K562 (cell line): Measurements from ENCODE around the gene TNPO3. TPM values are rescaled to one million over a fixed set of nuclear protein-coding genes. Genes with fewer than 3 reads are reported as not detected.

Experiments
- ELF1 ChIP-seq: fragments of 200-800 bp; sonication (Bioruptor generic); IDR thresholded peaks from 2 replicates; pipeline ENCODE4 v1.6.1; 2016; ENCODE audit warnings: missing genetic modification characterization, missing compliant biosample characterization
- IFI16 ChIP-seq: fragments of 250-450 bp; sonication (Bioruptor Pico); IDR thresholded peaks from 2 replicates; pipeline ENCODE4 v2.1.2; 2022; ENCODE audit warnings: mild to moderate bottlenecking, inconsistent platforms
- JUNB ChIP-seq: fragments of 450-650 bp; formaldehyde crosslinking; conservative IDR thresholded peaks from 2 replicates; pipeline ENCODE4 v1.4.0; 2020; ENCODE audit warnings: mild to moderate bottlenecking
- PCBP2 ChIP-seq: fragments of 200-400 bp; formaldehyde crosslinking; IDR thresholded peaks from 2 replicates; pipeline ENCODE4 v1.6.1; 2018; ENCODE audit warnings: low read length, low read depth, mild to moderate bottlenecking, moderate library complexity; ENCODE audit not compliant: poor library complexity, severe bottlenecking
- POLR2A ChIP-seq: fragments of 450-650 bp; conservative IDR thresholded peaks from 2 replicates; pipeline ENCODE4 v1.6.1; 2016
- PTRF ChIP-seq: fragments of 450-650 bp; IDR thresholded peaks from 2 replicates; pipeline ENCODE4 v1.6.1; 2016; ENCODE audit warnings: mild to moderate bottlenecking, missing genetic modification characterization, missing compliant biosample characterization
- SRSF9 ChIP-seq: fragments of 200-400 bp; formaldehyde crosslinking; IDR thresholded peaks from 2 replicates; pipeline ENCODE4 v1.6.1; 2017; ENCODE audit warnings: low read depth, low read length, borderline replicate concordance
- SUPT5H ChIP-seq: fragments of 450-650 bp; IDR thresholded peaks from 2 replicates; pipeline ENCODE4 v1.6.1; 2016
- TCF7L2 ChIP-seq: fragments of 150-350 bp; IDR thresholded peaks from 2 replicates; pipeline ENCODE4 v1.6.1; 2016; ENCODE audit warnings: low read depth, mild to moderate bottlenecking, low read length, moderate library complexity
- ZNF444 ChIP-seq: fragments of 250-450 bp; sonication (Bioruptor Pico); IDR thresholded peaks from 2 replicates; pipeline ENCODE4 v1.4.0; 2020; ENCODE audit warnings: mild to moderate bottlenecking, moderate library complexity
- polyA plus RNA-seq, 8 experiments: library from polyadenylated mRNA; depleted of rRNA in 4 of 8; stranded (reverse) in 5 of 8; unstranded in 3 of 8; fragments of >200 nt; fragmentation: Nextera tagmentation in 2 of 8; fragmentation: Illumina TruSeq in 1 of 8; extraction: Ambion mirVana in 2 of 8; extraction: Trizol in 1 of 8; gene quantifications; 2 replicates each; pipeline versions ENCODE4 v1.2.1 to v1.2.3, GENCODE V29; 2011 to 2014; ENCODE audit warnings: inconsistent platforms in 1 of 8, missing spikeins in 1 of 8
- total RNA-seq, 7 experiments: library from RNA; depleted of rRNA in 6 of 7; stranded (reverse); fragments of >200 nt in 6 of 7; fragmentation: Illumina TruSeq in 2 of 7; extraction: Trizol in 2 of 7; gene quantifications; 2 replicates each; pipeline versions ENCODE4 v1.2.1 to v1.2.3, GENCODE V29; 2011 to 2021; ENCODE audit warnings: low replicate concordance in 1 of 7
- TF ChIP-seq, protein P1 (sequence below): sonication (generic); formaldehyde crosslinking; IDR thresholded peaks from 2 replicates; pipeline ENCODE4 v1.4.0; 2020; ENCODE audit warnings: mild to moderate bottlenecking, missing genetic modification reagents

Gene TNPO3
- total and polyA plus RNA-seq, 9 of the 15 experiments (the other 6 are each of a cell fraction or from before 2014, with no cell fraction given), result 35.8 to 125 (median 110) TPM

DNA sequence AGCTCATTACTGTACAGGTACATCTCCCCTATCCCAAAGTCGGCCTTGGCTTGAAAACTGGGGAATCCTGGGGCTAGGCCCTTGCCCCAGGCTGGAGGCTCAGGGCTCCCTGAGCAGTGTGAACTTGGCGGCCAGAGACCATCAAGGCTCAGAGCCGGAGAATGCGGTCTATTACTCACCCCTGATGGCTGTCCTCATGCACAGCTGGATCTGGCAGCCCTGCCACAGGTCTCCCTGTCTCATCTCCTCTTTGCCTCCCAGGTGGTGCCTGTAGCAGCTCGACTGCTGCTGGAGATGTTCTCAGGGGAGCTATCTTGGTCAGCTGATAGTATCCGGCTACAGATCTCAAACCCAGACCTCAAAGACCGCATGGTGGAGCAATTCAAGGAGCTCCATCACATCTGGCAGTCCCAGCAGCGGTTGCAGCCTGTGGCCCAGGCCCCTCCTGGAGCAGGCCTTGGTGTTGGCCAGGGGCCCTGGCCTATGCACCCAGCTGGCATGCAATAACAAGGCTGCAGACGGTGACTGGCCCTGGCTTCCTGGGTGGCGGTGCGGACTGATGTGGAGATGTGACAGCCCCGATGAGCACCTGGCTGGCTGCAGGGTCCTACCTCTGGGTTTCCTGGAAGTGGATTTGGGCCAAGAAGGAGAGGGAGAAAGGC is 106.5 kb downstream of the TNPO3 start (continued):
- TF ChIP-seq, protein P1, sequence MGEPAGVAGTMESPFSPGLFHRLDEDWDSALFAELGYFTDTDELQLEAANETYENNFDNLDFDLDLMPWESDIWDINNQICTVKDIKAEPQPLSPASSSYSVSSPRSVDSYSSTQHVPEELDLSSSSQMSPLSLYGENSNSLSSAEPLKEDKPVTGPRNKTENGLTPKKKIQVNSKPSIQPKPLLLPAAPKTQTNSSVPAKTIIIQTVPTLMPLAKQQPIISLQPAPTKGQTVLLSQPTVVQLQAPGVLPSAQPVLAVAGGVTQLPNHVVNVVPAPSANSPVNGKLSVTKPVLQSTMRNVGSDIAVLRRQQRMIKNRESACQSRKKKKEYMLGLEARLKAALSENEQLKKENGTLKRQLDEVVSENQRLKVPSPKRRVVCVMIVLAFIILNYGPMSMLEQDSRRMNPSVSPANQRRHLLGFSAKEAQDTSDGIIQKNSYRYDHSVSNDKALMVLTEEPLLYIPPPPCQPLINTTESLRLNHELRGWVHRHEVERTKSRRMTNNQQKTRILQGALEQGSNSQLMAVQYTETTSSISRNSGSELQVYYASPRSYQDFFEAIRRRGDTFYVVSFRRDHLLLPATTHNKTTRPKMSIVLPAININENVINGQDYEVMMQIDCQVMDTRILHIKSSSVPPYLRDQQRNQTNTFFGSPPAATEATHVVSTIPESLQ (CRISPR knock-in tag), result no peak
- no peak for TF ChIP-seq ELF1
- TF ChIP-seq TCF7L2, result no peak
- TF ChIP-seq SUPT5H, result peak; percentile 24; the same call in 1 of the 2 replicates
- TF ChIP-seq IFI16 (CRISPR knock-in tag), result no peak
- TF ChIP-seq JUNB (CRISPR knock-in tag), result no peak
- no peak for TF ChIP-seq PCBP2
- no peak for TF ChIP-seq PTRF
- TF ChIP-seq SRSF9, result no peak
- peak; percentile 33; the same call in 1 of the 2 replicates for TF ChIP-seq POLR2A
- no peak for TF ChIP-seq ZNF444 (CRISPR knock-in tag)
- TF ChIP-seq, all 486 proteins: peak for 6
